HFF-Myc (cell line): ENCODE results near the gene TLE3.

Source experiments
- DNase-seq: peaks from one replicate; pipeline ENCODE4 v3.0.0-alpha.2; 2011; ENCODE audit warnings: low read depth; ENCODE audit errors: extremely low read depth
- H3K4me3 ChIP-seq: replicated peaks from 2 replicates; pipeline ENCODE4 v1.5.1; 2011; ENCODE audit warnings: low read depth, mild to moderate bottlenecking, control low read depth, low read length
- CTCF ChIP-seq: IDR thresholded peaks from 2 replicates; pipeline ENCODE4 v1.5.1; 2012; ENCODE audit warnings: mild to moderate bottlenecking, low read depth, low read length, control low read depth; ENCODE audit errors: missing control alignments

Gene TLE3

GRCh38 chr15:70053716-70054229, 43.9 kb downstream of the TLE3 start:
- no peak for DNase-seq
- no peak for TF ChIP-seq CTCF
- H3K4me3 ChIP-seq = no peak overlapping the region

- no peak overlapping the region for H3K4me3 ChIP-seq
- TF ChIP-seq CTCF = no peak
- DNase-seq = no peak
These were observed 44.6 kb downstream of the TLE3 start for GRCh38 chr15:70053001-70053715.

GRCh38 chr15:70051948-70052633, 45.6 kb downstream of the TLE3 start:
- DNase-seq = no peak
- H3K4me3 ChIP-seq = no peak overlapping the region
- TF ChIP-seq CTCF = no peak

- no peak for TF ChIP-seq CTCF
- H3K4me3 ChIP-seq = no peak overlapping the region
- DNase-seq = no peak
These were observed 46.7 kb downstream of the TLE3 start for GRCh38 chr15:70050970-70051369.

GRCh38 chr15:70050441-70050840, 47.3 kb downstream of the TLE3 start:
- no peak for DNase-seq
- TF ChIP-seq CTCF = no peak
- H3K4me3 ChIP-seq = no peak overlapping the region

- no peak for DNase-seq
- no peak overlapping the region for H3K4me3 ChIP-seq
- TF ChIP-seq CTCF = no peak
These were observed 47.9 kb downstream of the TLE3 start for GRCh38 chr15:70049701-70050301.
